Neural cell (in vitro differentiated cells): ENCODE data around the gene MYO1F. TPM values are rescaled to one million over a fixed set of nuclear protein-coding genes. Genes with fewer than 3 reads are reported as not detected.

ENCODE experiments used
- H2AFZ ChIP-seq: fragments of 200-600, 300-800 bp; sonication (generic), shearing (Covaris generic); 2 replicates; pipeline ENCODE4 v1.6.0; 2014; ENCODE audit warnings: low read depth, mild to moderate bottlenecking, antibody characterized with exemption, low read length, moderate library complexity
- H3F3A ChIP-seq: fragments of 200-600 bp; shearing (Covaris generic); 2 replicates; pipeline ENCODE4 v1.6.1; 2016; ENCODE audit warnings: mild to moderate bottlenecking, moderate library complexity, mixed read lengths, antibody characterized with exemption, low read length; ENCODE audit not compliant: insufficient read depth, poor library complexity, severe bottlenecking
- H3K27ac ChIP-seq: fragments of 200-600, 300-800 bp; sonication (generic), shearing (Covaris generic); 2 replicates; pipeline ENCODE4 v1.5.1; 2014; ENCODE audit warnings: mild to moderate bottlenecking, low read length, moderate library complexity
- H3K27me3 ChIP-seq: fragments of 300-800, 200-600 bp; sonication (generic), shearing (Covaris generic); 2 replicates; pipeline ENCODE4 v1.6.0; 2014; ENCODE audit warnings: mild to moderate bottlenecking, low read depth, low read length, moderate library complexity; ENCODE audit not compliant: insufficient read depth
- H3K36me3 ChIP-seq: fragments of 300-800, 200-600 bp; sonication (generic), shearing (Covaris generic); 2 replicates; pipeline ENCODE4 v1.5.1; 2014; ENCODE audit warnings: mild to moderate bottlenecking, antibody characterized with exemption, low read length, moderate library complexity; ENCODE audit not compliant: insufficient read depth
- H3K4me2 ChIP-seq: fragments of 300-800, 200-600 bp; sonication (generic), shearing (Covaris generic); 2 replicates; pipeline ENCODE4 v1.6.0; 2014; ENCODE audit warnings: mild to moderate bottlenecking, low read length
- H3K4me3 ChIP-seq: fragments of 300-800, 200-600 bp; sonication (generic), shearing (Covaris generic); 2 replicates; pipeline ENCODE4 v1.5.1; 2014; ENCODE audit warnings: mild to moderate bottlenecking, low read length, moderate library complexity
- H3K79me2 ChIP-seq: fragments of 200-600 bp; shearing (Covaris generic); replicated peaks from 2 replicates; pipeline ENCODE4 v1.6.0; 2014; ENCODE audit warnings: mild to moderate bottlenecking, low read length, moderate library complexity; ENCODE audit not compliant: insufficient read depth
- H3K9ac ChIP-seq: fragments of 300-800, 200-600 bp; sonication (generic), shearing (Covaris generic); 2 replicates; pipeline ENCODE4 v1.6.1; 2016; ENCODE audit warnings: mild to moderate bottlenecking, low read length, mixed read lengths
- H3K9me2 ChIP-seq: fragments of 200-600 bp; shearing (Covaris generic); 2 replicates; pipeline ENCODE4 v1.6.1; 2016; ENCODE audit warnings: mild to moderate bottlenecking, low read length, mixed read lengths; ENCODE audit not compliant: insufficient read depth
- H3K9me3 ChIP-seq: fragments of 200-600, 300-800 bp; sonication (generic), shearing (Covaris generic); 2 replicates; pipeline ENCODE4 v1.6.1; 2016; ENCODE audit warnings: mild to moderate bottlenecking, mixed run types, low read length, moderate library complexity, mixed read lengths
- H4K20me1 ChIP-seq: fragments of 200-600 bp; shearing (Covaris generic); 2 replicates; pipeline ENCODE4 v1.6.1; 2016; ENCODE audit warnings: mild to moderate bottlenecking, mixed run types; ENCODE audit not compliant: insufficient read depth
- EP300 ChIP-seq: fragments of 450-650 bp; conservative IDR thresholded peaks from 2 replicates; pipeline ENCODE4 v1.6.1; 2014; ENCODE audit warnings: antibody characterized with exemption, mild to moderate bottlenecking, moderate library complexity; ENCODE audit not compliant: poor library complexity, severe bottlenecking
- EZH2 ChIP-seq: fragments of 200-600, 300-800 bp; shearing (Covaris generic), sonication (generic); IDR thresholded peaks from 2 replicates; pipeline ENCODE4 v1.6.1; 2014; ENCODE audit warnings: antibody characterized with exemption, low read length, borderline replicate concordance, mild to moderate bottlenecking; ENCODE audit not compliant: insufficient read depth, poor library complexity, severe bottlenecking
- MXI1 ChIP-seq: fragments of 450-650 bp; conservative IDR thresholded peaks from 2 replicates; pipeline ENCODE4 v1.6.1; 2014; ENCODE audit warnings: antibody characterized with exemption, mild to moderate bottlenecking; ENCODE audit not compliant: poor library complexity, severe bottlenecking
- POLR2AphosphoS5 ChIP-seq: IDR thresholded peaks from 2 replicates; pipeline ENCODE4 v1.6.1; 2012
- RAD21 ChIP-seq: fragments of 450-650 bp; conservative IDR thresholded peaks from 2 replicates; pipeline ENCODE4 v1.6.1; 2014; ENCODE audit warnings: antibody characterized with exemption, mild to moderate bottlenecking, moderate library complexity
- SMC3 ChIP-seq: fragments of 450-650 bp; conservative IDR thresholded peaks from 2 replicates; pipeline ENCODE4 v1.6.1; 2014; ENCODE audit warnings: antibody characterized with exemption, mild to moderate bottlenecking, moderate library complexity; ENCODE audit not compliant: poor library complexity
- TAF1 ChIP-seq: IDR thresholded peaks from 2 replicates; pipeline ENCODE4 v1.6.1; 2012; ENCODE audit warnings: low read depth
- polyA plus RNA-seq: library from polyadenylated mRNA; depleted of rRNA; stranded (reverse); fragments of >200 nt; gene quantifications from 2 replicates; pipeline ENCODE4 v1.2.3, GENCODE V29; 2014
- TF ChIP-seq, protein P1 (sequence below): IDR thresholded peaks from 2 replicates; pipeline ENCODE4 v1.6.1; 2012; ENCODE audit warnings: borderline replicate concordance
- TF ChIP-seq, protein P2 (sequence below): fragments of 450-650 bp; IDR thresholded peaks from 2 replicates; pipeline ENCODE4 v1.5.1; 2014; ENCODE audit warnings: antibody characterized with exemption, mild to moderate bottlenecking, moderate library complexity; ENCODE audit not compliant: poor library complexity, severe bottlenecking

The MYO1F gene
- polyA plus RNA-seq, 1 donor from 2014 or later = 0.40 TPM

DNA sequence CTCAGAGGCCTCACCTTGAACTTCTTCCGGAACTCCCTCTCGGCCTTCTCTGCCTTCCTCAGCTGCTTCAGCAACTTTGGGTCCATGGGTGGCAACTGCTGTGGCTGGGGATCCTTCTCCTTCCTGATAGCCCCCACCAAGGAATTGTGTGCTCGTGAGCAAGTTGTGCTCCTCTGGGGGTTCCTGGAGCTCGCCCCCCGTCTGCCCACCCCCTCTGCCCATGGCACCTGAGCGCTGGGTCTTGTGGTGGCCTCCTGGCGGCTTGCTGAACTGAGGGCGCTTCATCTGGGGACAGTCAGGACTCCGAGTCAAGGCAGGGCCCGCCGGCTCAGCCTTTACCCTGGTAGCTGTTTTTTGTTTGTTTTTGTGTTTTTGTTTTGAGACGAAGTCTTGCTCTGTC, 86.4 kb downstream of the MYO1F start:
- no peak overlapping the region for H3K27ac ChIP-seq
- H3K36me3 ChIP-seq = peaks cover 7% of the 10 kb centered on the region
- TF ChIP-seq MXI1 (no peak), POLR2AphosphoS5 (no peak), TAF1 (no peak), RAD21 (no peak), EZH2 (no peak), SMC3 (no peak), EP300 (no peak)
- TF ChIP-seq, protein P1, sequence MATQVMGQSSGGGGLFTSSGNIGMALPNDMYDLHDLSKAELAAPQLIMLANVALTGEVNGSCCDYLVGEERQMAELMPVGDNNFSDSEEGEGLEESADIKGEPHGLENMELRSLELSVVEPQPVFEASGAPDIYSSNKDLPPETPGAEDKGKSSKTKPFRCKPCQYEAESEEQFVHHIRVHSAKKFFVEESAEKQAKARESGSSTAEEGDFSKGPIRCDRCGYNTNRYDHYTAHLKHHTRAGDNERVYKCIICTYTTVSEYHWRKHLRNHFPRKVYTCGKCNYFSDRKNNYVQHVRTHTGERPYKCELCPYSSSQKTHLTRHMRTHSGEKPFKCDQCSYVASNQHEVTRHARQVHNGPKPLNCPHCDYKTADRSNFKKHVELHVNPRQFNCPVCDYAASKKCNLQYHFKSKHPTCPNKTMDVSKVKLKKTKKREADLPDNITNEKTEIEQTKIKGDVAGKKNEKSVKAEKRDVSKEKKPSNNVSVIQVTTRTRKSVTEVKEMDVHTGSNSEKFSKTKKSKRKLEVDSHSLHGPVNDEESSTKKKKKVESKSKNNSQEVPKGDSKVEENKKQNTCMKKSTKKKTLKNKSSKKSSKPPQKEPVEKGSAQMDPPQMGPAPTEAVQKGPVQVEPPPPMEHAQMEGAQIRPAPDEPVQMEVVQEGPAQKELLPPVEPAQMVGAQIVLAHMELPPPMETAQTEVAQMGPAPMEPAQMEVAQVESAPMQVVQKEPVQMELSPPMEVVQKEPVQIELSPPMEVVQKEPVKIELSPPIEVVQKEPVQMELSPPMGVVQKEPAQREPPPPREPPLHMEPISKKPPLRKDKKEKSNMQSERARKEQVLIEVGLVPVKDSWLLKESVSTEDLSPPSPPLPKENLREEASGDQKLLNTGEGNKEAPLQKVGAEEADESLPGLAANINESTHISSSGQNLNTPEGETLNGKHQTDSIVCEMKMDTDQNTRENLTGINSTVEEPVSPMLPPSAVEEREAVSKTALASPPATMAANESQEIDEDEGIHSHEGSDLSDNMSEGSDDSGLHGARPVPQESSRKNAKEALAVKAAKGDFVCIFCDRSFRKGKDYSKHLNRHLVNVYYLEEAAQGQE = no peak
- TF ChIP-seq, protein P2, sequence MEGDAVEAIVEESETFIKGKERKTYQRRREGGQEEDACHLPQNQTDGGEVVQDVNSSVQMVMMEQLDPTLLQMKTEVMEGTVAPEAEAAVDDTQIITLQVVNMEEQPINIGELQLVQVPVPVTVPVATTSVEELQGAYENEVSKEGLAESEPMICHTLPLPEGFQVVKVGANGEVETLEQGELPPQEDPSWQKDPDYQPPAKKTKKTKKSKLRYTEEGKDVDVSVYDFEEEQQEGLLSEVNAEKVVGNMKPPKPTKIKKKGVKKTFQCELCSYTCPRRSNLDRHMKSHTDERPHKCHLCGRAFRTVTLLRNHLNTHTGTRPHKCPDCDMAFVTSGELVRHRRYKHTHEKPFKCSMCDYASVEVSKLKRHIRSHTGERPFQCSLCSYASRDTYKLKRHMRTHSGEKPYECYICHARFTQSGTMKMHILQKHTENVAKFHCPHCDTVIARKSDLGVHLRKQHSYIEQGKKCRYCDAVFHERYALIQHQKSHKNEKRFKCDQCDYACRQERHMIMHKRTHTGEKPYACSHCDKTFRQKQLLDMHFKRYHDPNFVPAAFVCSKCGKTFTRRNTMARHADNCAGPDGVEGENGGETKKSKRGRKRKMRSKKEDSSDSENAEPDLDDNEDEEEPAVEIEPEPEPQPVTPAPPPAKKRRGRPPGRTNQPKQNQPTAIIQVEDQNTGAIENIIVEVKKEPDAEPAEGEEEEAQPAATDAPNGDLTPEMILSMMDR = no peak
- H3K79me2 ChIP-seq = no peaks in the 10 kb centered on the region
- no peaks in the 10 kb centered on the region for H3K9me2 ChIP-seq
- H4K20me1 ChIP-seq = no peaks in the 10 kb centered on the region
- no peak overlapping the region for H3K4me3 ChIP-seq
- no peaks in the 10 kb centered on the region for H3F3A ChIP-seq
- no peak overlapping the region for H3K4me2 ChIP-seq
- H2AFZ ChIP-seq = no peak overlapping the region
- H3K27me3 ChIP-seq = no peaks in the 10 kb centered on the region
- no peak overlapping the region for H3K9ac ChIP-seq
- H3K9me3 ChIP-seq = no peaks in the 10 kb centered on the region

DNA sequence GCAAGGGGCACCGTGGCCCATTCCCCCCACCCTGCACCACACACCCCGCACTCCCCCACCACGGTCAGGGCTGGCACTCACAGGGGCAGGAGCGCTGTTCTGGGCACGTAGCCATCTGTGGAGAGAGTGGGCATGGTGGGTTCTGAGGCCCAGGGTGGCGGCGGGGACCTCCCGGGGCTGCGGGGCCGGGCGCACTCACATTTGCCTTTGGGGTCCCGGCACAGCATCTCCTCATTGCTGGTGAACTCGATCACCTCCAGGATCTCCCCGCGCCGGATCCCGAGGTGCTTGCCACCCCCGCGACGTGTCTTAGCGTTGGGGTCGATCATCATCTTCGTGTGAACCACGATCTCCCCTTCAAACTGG, 86.9 kb downstream of the MYO1F start:
- TF ChIP-seq RAD21 = no peak
- TF ChIP-seq SMC3 = no peak
- no peak for TF ChIP-seq EZH2
- TF ChIP-seq, protein P2 = no peak
- no peak for TF ChIP-seq MXI1
- H4K20me1 ChIP-seq = no peaks in the 10 kb centered on the region
- no peak overlapping the region for H3K9ac ChIP-seq
- H3K9me2 ChIP-seq = no peaks in the 10 kb centered on the region
- H3K4me3 ChIP-seq = no peak overlapping the region
- H3K36me3 ChIP-seq = peaks cover 12% of the 10 kb centered on the region
- no peaks in the 10 kb centered on the region for H3K79me2 ChIP-seq
- H3K27me3 ChIP-seq = no peaks in the 10 kb centered on the region
- H3K4me2 ChIP-seq = no peak overlapping the region
- H3F3A ChIP-seq = no peaks in the 10 kb centered on the region
- no peaks in the 10 kb centered on the region for H3K9me3 ChIP-seq
- H2AFZ ChIP-seq = no peak overlapping the region
- H3K27ac ChIP-seq = no peak overlapping the region
